PFSK-1 (cell line): ENCODE data around the gene KIF17.

Experiments
- FOXP2 ChIP-seq: optimal IDR thresholded peaks from 2 replicates; pipeline ENCODE3; 2011; ENCODE audit warnings: borderline replicate concordance, control low read depth, inconsistent platforms; ENCODE audit not compliant: insufficient read depth; ENCODE audit errors: extremely low read length, extremely low read depth
- POLR2AphosphoS5 ChIP-seq: IDR thresholded peaks from 2 replicates; pipeline ENCODE4 v1.6.1; 2012; ENCODE audit warnings: low read depth, mild to moderate bottlenecking, control low read depth, low read length, moderate library complexity
- REST ChIP-seq, 2 experiments: IDR thresholded peaks; 2 replicates each; pipeline versions ENCODE4 v1.6.1 to v1.8.0; 2011 to 2012; ENCODE audit warnings: low read depth in 2 of 2, low read length in 2 of 2, control low read depth in 1 of 2, inconsistent platforms in 1 of 2, mild to moderate bottlenecking in 1 of 2, moderate library complexity in 1 of 2; ENCODE audit not compliant: insufficient read depth in 1 of 2
- SIN3A ChIP-seq: IDR thresholded peaks from 2 replicates; pipeline ENCODE4 v1.6.1; 2012; ENCODE audit warnings: mild to moderate bottlenecking, low read length, moderate library complexity, borderline replicate concordance; ENCODE audit not compliant: insufficient read depth
- TAF1 ChIP-seq: IDR thresholded peaks from 2 replicates; pipeline ENCODE4 v1.6.1; 2012; ENCODE audit warnings: low read length, control low read depth, borderline replicate concordance; ENCODE audit not compliant: insufficient read depth

Gene KIF17

GRCh38 chr1:20735581-20736111, 17.8 kb upstream of the KIF17 start:
- no peak for TF ChIP-seq TAF1
- no peak for TF ChIP-seq SIN3A
- TF ChIP-seq FOXP2: no peak
- TF ChIP-seq POLR2AphosphoS5: no peak
- TF ChIP-seq REST (IDR thresholded peaks at IDR 0.05; ENCODE audit: insufficient read depth in 1 of 2, low read depth in 2 of 2, low read length in 2 of 2): no peak

- no peak for TF ChIP-seq REST (IDR thresholded peaks at IDR 0.05; ENCODE audit: insufficient read depth in 1 of 2, low read depth in 2 of 2, low read length in 2 of 2)
- no peak for TF ChIP-seq TAF1
- TF ChIP-seq POLR2AphosphoS5: no peak
- TF ChIP-seq FOXP2: no peak
- no peak for TF ChIP-seq SIN3A
Measured at GRCh38 chr1:20733360-20733975, 15.7 kb upstream of the KIF17 start.

GRCh38 chr1:20732588-20733359, 15.0 kb upstream of the KIF17 start, which contains the start of gene SH2D5:
Gene SH2D5, minus strand, starts transcription at chr1:20732703. Its CDS starts 4,659 bp downstream, at chr1:20728044.
- TF ChIP-seq SIN3A (0 out of 2 replicates have a peak, but pooled peaks have one; percentile 25), FOXP2 (no peak)

- TF ChIP-seq POLR2AphosphoS5 (no peak), SIN3A (no peak), TAF1 (no peak), FOXP2 (no peak), REST (IDR thresholded peaks at IDR 0.05; ENCODE audit: insufficient read depth in 1 of 2, low read depth in 2 of 2, low read length in 2 of 2) (no peak)
Measured at GRCh38 chr1:20732071-20732587, 14.3 kb upstream of the KIF17 start.
